SH-SY5Y (cell line): Measurements from ENCODE around the gene LHFPL3.

Experiments used
- GATA2 ChIP-seq: IDR thresholded peaks from 2 replicates; pipeline ENCODE4 v1.6.1; 2011; ENCODE audit warnings: mild to moderate bottlenecking, low read depth, low read length
- GATA3 ChIP-seq: IDR thresholded peaks from 2 replicates; pipeline ENCODE4 v1.6.1; 2011; ENCODE audit warnings: low read depth, mild to moderate bottlenecking, low read length, moderate library complexity

- TF ChIP-seq GATA2 (no peak), GATA3 (no peak)
Measured at GRCh38 chr7:104695563-104695962, 367.2 kb downstream of the LHFPL3 start.
